HG03520 (cell line): ENCODE results near the gene KRTAP13-2.

Experiments
- ATAC-seq: cut with Tn5 transposase; IDR thresholded peaks from one replicate; pipeline ENCODE4 v1.9.1; 2021; ENCODE audit warnings: mild to moderate bottlenecking, moderate library complexity; ENCODE audit not compliant: unreplicated experiment

The KRTAP13-2 gene

GRCh38 chr21:30329203-30329875 is 42.7 kb downstream of the KRTAP13-2 start:
- no peak for ATAC-seq

GRCh38 chr21:30326390-30326789 is 45.7 kb downstream of the KRTAP13-2 start:
- no peak for ATAC-seq
